ENCODE results near the gene HIVEP3. TPM values are rescaled to one million over a fixed set of nuclear protein-coding genes. Genes with fewer than 3 reads are reported as not detected.

HIVEP3 gene
- polyA plus RNA-seq, 4 donors: 0.67 to 3.8 (median 1.8) TPM

- FAIRE-seq (no peak), DNase-seq (no peak)
- Histone ChIP-seq H3K36me3 (ENCODE audit: control insufficient read depth in 3 of 3, insufficient read depth in 2 of 3, low read depth in 1 of 3, low read length in 3 of 3) (peaks cover 0 to 4% (median 0%) of the 10 kb centered on the region in 3 donors), H3K27me3 (ENCODE audit: control insufficient read depth in 3 of 3, insufficient read depth in 3 of 3, low read length in 3 of 3) (no peaks in the 10 kb centered on the region), H3K4me1 (ENCODE audit: control insufficient read depth in 3 of 3, insufficient read depth in 2 of 3, low read depth in 1 of 3, low read length in 2 of 3) (no peaks in the 10 kb centered on the region), H3K4me3 (ENCODE audit: low read depth in 1 of 3, low read length in 3 of 3) (no peak overlapping the region), H3K9me3 (ENCODE audit: control insufficient read depth in 2 of 2, insufficient read depth in 1 of 2, low read depth in 1 of 2, low read length in 1 of 2) (no peaks in the 10 kb centered on the region), H3K27ac (ENCODE audit: low read depth in 1 of 3, low read length in 2 of 3) (no peak overlapping the region)
- WGBS, 3 donors: 77 to 80% (median 78%) methylated on average over 10 of the region's 10 CpGs
Observed at GRCh38 chr1:41523071-41523470, 395.7 kb downstream of the HIVEP3 start.

GRCh38 chr1:41521766-41522165 is 397.0 kb downstream of the HIVEP3 start:
- DNase-seq (no peak), FAIRE-seq (no peak)
- peaks cover 0 to 2% (median under 1%) of the 10 kb centered on the region in 3 donors for H3K4me1 ChIP-seq (ENCODE audit: control insufficient read depth in 3 of 3, insufficient read depth in 2 of 3, low read depth in 1 of 3, low read length in 2 of 3)
- H3K36me3 ChIP-seq (ENCODE audit: control insufficient read depth in 3 of 3, insufficient read depth in 2 of 3, low read depth in 1 of 3, low read length in 3 of 3): peaks cover 0 to 4% (median 0%) of the 10 kb centered on the region in 3 donors
- no peaks in the 10 kb centered on the region for H3K9me3 ChIP-seq (ENCODE audit: control insufficient read depth in 2 of 2, insufficient read depth in 1 of 2, low read depth in 1 of 2, low read length in 1 of 2)
- no peak overlapping the region for H3K27ac ChIP-seq (ENCODE audit: low read depth in 1 of 3, low read length in 2 of 3)
- WGBS, 3 donors: 79 to 91% (median 88%) methylated on average over 11 to 12 of the region's 12 CpGs
- H3K4me3 ChIP-seq (ENCODE audit: low read depth in 1 of 3, low read length in 3 of 3): no peak overlapping the region
- no peaks in the 10 kb centered on the region for H3K27me3 ChIP-seq (ENCODE audit: control insufficient read depth in 3 of 3, insufficient read depth in 3 of 3, low read length in 3 of 3)

- 82 to 91% (median 83%) methylated on average over 14 to 15 of the region's 15 CpGs for WGBS, 3 donors
- peaks cover 0 to 8% (median 4%) of the 10 kb centered on the region in 3 donors for H3K4me1 ChIP-seq (ENCODE audit: control insufficient read depth in 3 of 3, insufficient read depth in 2 of 3, low read depth in 1 of 3, low read length in 2 of 3)
- no peak overlapping the region for H3K27ac ChIP-seq (ENCODE audit: low read depth in 1 of 3, low read length in 2 of 3)
- DNase-seq (no peak), FAIRE-seq (no peak)
- no peak overlapping the region for H3K4me3 ChIP-seq (ENCODE audit: low read depth in 1 of 3, low read length in 3 of 3)
- no peaks in the 10 kb centered on the region for H3K9me3 ChIP-seq (ENCODE audit: control insufficient read depth in 2 of 2, insufficient read depth in 1 of 2, low read depth in 1 of 2, low read length in 1 of 2)
- H3K36me3 ChIP-seq (ENCODE audit: control insufficient read depth in 3 of 3, insufficient read depth in 2 of 3, low read depth in 1 of 3, low read length in 3 of 3): peaks cover 0 to 4% (median 0%) of the 10 kb centered on the region in 3 donors
- no peaks in the 10 kb centered on the region for H3K27me3 ChIP-seq (ENCODE audit: control insufficient read depth in 3 of 3, insufficient read depth in 3 of 3, low read length in 3 of 3)
Observed at GRCh38 chr1:41520951-41521752, 397.6 kb downstream of the HIVEP3 start.

- no peak for FAIRE-seq
- 76 to 92% (median 91%) methylated on average over 5 of the region's 5 CpGs for WGBS, 3 donors
Observed at GRCh38 chr1:41519667-41520066, 399.1 kb downstream of the HIVEP3 start.

GRCh38 chr1:41518471-41518870 is 400.3 kb downstream of the HIVEP3 start:
- 67 to 81% (median 72%) methylated on average over 5 of the region's 5 CpGs for WGBS, 3 donors
- Histone ChIP-seq H3K27me3 (ENCODE audit: control insufficient read depth in 3 of 3, insufficient read depth in 3 of 3, low read length in 3 of 3) (no peaks in the 10 kb centered on the region), H3K27ac (ENCODE audit: low read depth in 1 of 3, low read length in 2 of 3) (no peak overlapping the region), H3K4me1 (ENCODE audit: control insufficient read depth in 3 of 3, insufficient read depth in 2 of 3, low read depth in 1 of 3, low read length in 2 of 3) (peaks cover 3 to 33% (median 9%) of the 10 kb centered on the region in 3 donors), H3K9me3 (ENCODE audit: control insufficient read depth in 2 of 2, insufficient read depth in 1 of 2, low read depth in 1 of 2, low read length in 1 of 2) (no peaks in the 10 kb centered on the region), H3K4me3 (ENCODE audit: low read depth in 1 of 3, low read length in 3 of 3) (no peak overlapping the region), H3K36me3 (ENCODE audit: control insufficient read depth in 3 of 3, insufficient read depth in 2 of 3, low read depth in 1 of 3, low read length in 3 of 3) (peaks cover 0 to 5% (median 0%) of the 10 kb centered on the region in 3 donors)
- FAIRE-seq (no peak), DNase-seq (no peak)

More at GRCh38 chr1:41519667-41520066, 399.1 kb downstream of the HIVEP3 start:
- Histone ChIP-seq H3K4me1 (ENCODE audit: control insufficient read depth in 3 of 3, insufficient read depth in 2 of 3, low read depth in 1 of 3, low read length in 2 of 3) (peaks cover 3 to 21% (median 7%) of the 10 kb centered on the region in 3 donors), H3K9me3 (ENCODE audit: control insufficient read depth in 2 of 2, insufficient read depth in 1 of 2, low read depth in 1 of 2, low read length in 1 of 2) (no peaks in the 10 kb centered on the region), H3K36me3 (ENCODE audit: control insufficient read depth in 3 of 3, insufficient read depth in 2 of 3, low read depth in 1 of 3, low read length in 3 of 3) (peaks cover 0 to 4% (median 0%) of the 10 kb centered on the region in 3 donors), H3K27me3 (ENCODE audit: control insufficient read depth in 3 of 3, insufficient read depth in 3 of 3, low read length in 3 of 3) (no peaks in the 10 kb centered on the region), H3K4me3 (ENCODE audit: low read depth in 1 of 3, low read length in 3 of 3) (no peak overlapping the region), H3K27ac (ENCODE audit: low read depth in 1 of 3, low read length in 2 of 3) (no peak overlapping the region)
- no peak for DNase-seq

- DNase-seq: no peak
- no peak overlapping the region for H3K27ac ChIP-seq (ENCODE audit: low read depth in 1 of 3, low read length in 2 of 3)
- peaks cover 0 to 2% of the 10 kb centered on the region in 2 donors for H3K9me3 ChIP-seq (ENCODE audit: control insufficient read depth in 2 of 2, insufficient read depth in 1 of 2, low read depth in 1 of 2, low read length in 1 of 2)
- H3K4me1 ChIP-seq (ENCODE audit: control insufficient read depth in 3 of 3, insufficient read depth in 2 of 3, low read depth in 1 of 3, low read length in 2 of 3): peaks cover 3 to 34% (median 9%) of the 10 kb centered on the region in 3 donors
- H3K27me3 ChIP-seq (ENCODE audit: control insufficient read depth in 3 of 3, insufficient read depth in 3 of 3, low read length in 3 of 3): no peaks in the 10 kb centered on the region
- H3K4me3 ChIP-seq (ENCODE audit: low read depth in 1 of 3, low read length in 3 of 3): no peak overlapping the region
- WGBS, 3 donors: 73 to 81% (median 74%) methylated on average over 3 of the region's 3 CpGs
- H3K36me3 ChIP-seq (ENCODE audit: control insufficient read depth in 3 of 3, insufficient read depth in 2 of 3, low read depth in 1 of 3, low read length in 3 of 3): peaks cover 0 to 6% (median 0%) of the 10 kb centered on the region in 3 donors
- no peak for FAIRE-seq
Observed at GRCh38 chr1:41517062-41517438, 401.7 kb downstream of the HIVEP3 start.

GRCh38 chr1:41516168-41517061 is 402.3 kb downstream of the HIVEP3 start:
- Histone ChIP-seq H3K27ac (ENCODE audit: low read depth in 1 of 3, low read length in 2 of 3) (peak overlapping the region in 1 of 3 donors; percentile 71), H3K4me1 (ENCODE audit: control insufficient read depth in 3 of 3, insufficient read depth in 2 of 3, low read depth in 1 of 3, low read length in 2 of 3) (peaks cover 3 to 34% (median 9%) of the 10 kb centered on the region in 3 donors), H3K27me3 (ENCODE audit: control insufficient read depth in 3 of 3, insufficient read depth in 3 of 3, low read length in 3 of 3) (no peaks in the 10 kb centered on the region), H3K9me3 (ENCODE audit: control insufficient read depth in 2 of 2, insufficient read depth in 1 of 2, low read depth in 1 of 2, low read length in 1 of 2) (peaks cover 0 to 2% of the 10 kb centered on the region in 2 donors), H3K4me3 (ENCODE audit: low read depth in 1 of 3, low read length in 3 of 3) (peak overlapping the region in 2 of 3 donors; percentile 36 to 51), H3K36me3 (ENCODE audit: control insufficient read depth in 3 of 3, insufficient read depth in 2 of 3, low read depth in 1 of 3, low read length in 3 of 3) (peaks cover 0 to 6% (median 0%) of the 10 kb centered on the region in 3 donors)
- DNase-seq: peak; percentile 86 to 97
- WGBS, 3 donors: 11 to 16% (median 12%) methylated on average over 39 to 53 of the region's 53 CpGs
- FAIRE-seq: no peak

GRCh38 chr1:41515778-41516167 is 402.9 kb downstream of the HIVEP3 start:
- FAIRE-seq: no peak
- H3K27ac ChIP-seq (ENCODE audit: low read depth in 1 of 3, low read length in 2 of 3): peak overlapping the region; percentile 36 to 71 (median 49)
- H3K4me3 ChIP-seq (ENCODE audit: low read depth in 1 of 3, low read length in 3 of 3): no peak overlapping the region

More at GRCh38 chr1:41515778-41516167, 402.9 kb downstream of the HIVEP3 start:
- peaks cover 0 to 6% (median 0%) of the 10 kb centered on the region in 3 donors for H3K36me3 ChIP-seq (ENCODE audit: control insufficient read depth in 3 of 3, insufficient read depth in 2 of 3, low read depth in 1 of 3, low read length in 3 of 3)
- no peak for DNase-seq
- WGBS, 3 donors: 7 to 15% (median 12%) methylated on average over 6 of the region's 6 CpGs
- H3K9me3 ChIP-seq (ENCODE audit: control insufficient read depth in 2 of 2, insufficient read depth in 1 of 2, low read depth in 1 of 2, low read length in 1 of 2): peaks cover 0 to 2% of the 10 kb centered on the region in 2 donors
- no peaks in the 10 kb centered on the region for H3K27me3 ChIP-seq (ENCODE audit: control insufficient read depth in 3 of 3, insufficient read depth in 3 of 3, low read length in 3 of 3)
- peaks cover 3 to 34% (median 9%) of the 10 kb centered on the region in 3 donors for H3K4me1 ChIP-seq (ENCODE audit: control insufficient read depth in 3 of 3, insufficient read depth in 2 of 3, low read depth in 1 of 3, low read length in 2 of 3)

All from small intestine (tissue), 7 donors.